OCI-LY3 (cell line): ENCODE data around the gene KATNAL2.

ENCODE experiments used
- H2AFZ ChIP-seq: fragments of 200-600, 300-600 bp; shearing (Covaris generic); 2 replicates; pipeline ENCODE4 v1.6.0; 2014; ENCODE audit warnings: antibody characterized with exemption, low read depth, low read length
- H3K27ac ChIP-seq: fragments of 200-600, 300-600 bp; sonication (generic); 2 replicates; pipeline ENCODE4 v1.5.1; 2014; ENCODE audit warnings: mild to moderate bottlenecking, low read length, moderate library complexity, mixed read lengths
- H3K27me3 ChIP-seq: fragments of 200-600, 300-600 bp; sonication (generic); 2 replicates; pipeline ENCODE4 v1.6.1; 2014; ENCODE audit warnings: low read depth, low read length, mixed read lengths
- H3K36me3 ChIP-seq: fragments of 200-600, 300-600 bp; sonication (generic); replicated peaks from 2 replicates; pipeline ENCODE3; 2014; ENCODE audit warnings: low read depth, low read length, mixed read lengths
- H3K4me1 ChIP-seq: fragments of 300-600, 200-600 bp; sonication (generic); 2 replicates; pipeline ENCODE4 v1.6.1; 2014; ENCODE audit warnings: low read length, mixed read lengths
- H3K4me2 ChIP-seq: fragments of 200-600, 300-600 bp; sonication (generic); 2 replicates; pipeline ENCODE4 v1.6.1; 2014; ENCODE audit warnings: low read length, mixed read lengths
- H3K4me3 ChIP-seq: fragments of 300-600, 200-600 bp; sonication (generic); 2 replicates; pipeline ENCODE4 v1.5.1; 2014; ENCODE audit warnings: antibody characterized with exemption, mild to moderate bottlenecking, low read length, moderate library complexity
- H3K79me2 ChIP-seq: fragments of 300-600, 200-600 bp; shearing (Covaris generic); 2 replicates; pipeline ENCODE4 v1.6.1; 2014; ENCODE audit warnings: mild to moderate bottlenecking, low read length, mixed read lengths
- H3K9ac ChIP-seq: fragments of 300-600, 200-600 bp; shearing (Covaris generic); 2 replicates; pipeline ENCODE4 v1.6.0; 2014; ENCODE audit warnings: mild to moderate bottlenecking, low read length, moderate library complexity
- H3K9me3 ChIP-seq: fragments of 200-600, 300-600 bp; shearing (Covaris generic); 2 replicates; pipeline ENCODE4 v1.6.1; 2014; ENCODE audit warnings: low read length, mixed read lengths; ENCODE audit not compliant: insufficient read depth
- H4K20me1 ChIP-seq: fragments of 200-600, 300-600 bp; sonication (generic); 2 replicates; pipeline ENCODE4 v1.6.1; 2016; ENCODE audit warnings: low read length, mixed read lengths; ENCODE audit not compliant: insufficient read depth
- CTCF ChIP-seq: fragments of 200-600, 300-600 bp; sonication (generic); IDR thresholded peaks from 2 replicates; pipeline ENCODE4 v1.5.1; 2014; ENCODE audit warnings: antibody characterized with exemption, low read length, low read depth
- EZH2phosphoT487 ChIP-seq: fragments of 200-600 bp; shearing (Covaris generic); IDR thresholded peaks from 2 replicates; pipeline ENCODE4 v1.6.1; 2018; ENCODE audit warnings: antibody characterized with exemption, mixed run types, low read depth

Gene KATNAL2

GRCh38 chr18:46909497-46909896, 7.9 kb upstream of the KATNAL2 start:
- Histone ChIP-seq H4K20me1 (peaks cover 83% of the 10 kb centered on the region), H3K9me3 (no peaks in the 10 kb centered on the region), H3K79me2 (peaks cover 99% of the 10 kb centered on the region), H3K27me3 (no peaks in the 10 kb centered on the region), H3K27ac (no peak overlapping the region), H3K9ac (no peak overlapping the region), H3K4me1 (peaks cover 7% of the 10 kb centered on the region), H3K4me2 (no peak overlapping the region), H2AFZ (no peak overlapping the region), H3K4me3 (no peak overlapping the region), H3K36me3 (peaks cover 22% of the 10 kb centered on the region)
- TF ChIP-seq EZH2phosphoT487 (no peak), CTCF (no peak)

DNA sequence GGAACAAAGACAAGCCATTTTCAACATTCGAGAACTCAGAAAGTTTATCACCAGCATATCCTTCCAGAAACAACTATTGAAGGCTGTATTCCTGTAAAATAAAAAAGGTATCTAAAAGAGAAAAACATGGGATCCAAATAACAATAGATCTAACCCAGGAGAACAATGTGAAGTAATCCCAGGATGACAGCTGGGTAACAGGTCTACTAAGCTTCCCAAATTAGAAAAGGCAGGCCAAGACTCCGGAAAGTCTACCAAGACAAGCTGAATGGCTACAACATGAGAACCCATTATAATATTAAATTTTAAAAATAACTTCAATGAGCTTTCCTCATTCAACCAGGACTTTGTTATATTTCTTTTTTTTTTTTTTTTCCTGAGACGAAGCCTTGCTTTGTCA, 6.5 kb upstream of the KATNAL2 start:
- Histone ChIP-seq H3K36me3 (peaks cover 31% of the 10 kb centered on the region), H3K4me3 (no peak overlapping the region), H3K9me3 (no peaks in the 10 kb centered on the region), H3K4me1 (peaks cover 21% of the 10 kb centered on the region), H2AFZ (no peak overlapping the region), H3K4me2 (no peak overlapping the region), H3K9ac (no peak overlapping the region), H3K27me3 (no peaks in the 10 kb centered on the region), H4K20me1 (peaks cover 87% of the 10 kb centered on the region), H3K27ac (no peak overlapping the region), H3K79me2 (peaks cover 99% of the 10 kb centered on the region)
- no peak for TF ChIP-seq EZH2phosphoT487
- no peak for TF ChIP-seq CTCF

DNA sequence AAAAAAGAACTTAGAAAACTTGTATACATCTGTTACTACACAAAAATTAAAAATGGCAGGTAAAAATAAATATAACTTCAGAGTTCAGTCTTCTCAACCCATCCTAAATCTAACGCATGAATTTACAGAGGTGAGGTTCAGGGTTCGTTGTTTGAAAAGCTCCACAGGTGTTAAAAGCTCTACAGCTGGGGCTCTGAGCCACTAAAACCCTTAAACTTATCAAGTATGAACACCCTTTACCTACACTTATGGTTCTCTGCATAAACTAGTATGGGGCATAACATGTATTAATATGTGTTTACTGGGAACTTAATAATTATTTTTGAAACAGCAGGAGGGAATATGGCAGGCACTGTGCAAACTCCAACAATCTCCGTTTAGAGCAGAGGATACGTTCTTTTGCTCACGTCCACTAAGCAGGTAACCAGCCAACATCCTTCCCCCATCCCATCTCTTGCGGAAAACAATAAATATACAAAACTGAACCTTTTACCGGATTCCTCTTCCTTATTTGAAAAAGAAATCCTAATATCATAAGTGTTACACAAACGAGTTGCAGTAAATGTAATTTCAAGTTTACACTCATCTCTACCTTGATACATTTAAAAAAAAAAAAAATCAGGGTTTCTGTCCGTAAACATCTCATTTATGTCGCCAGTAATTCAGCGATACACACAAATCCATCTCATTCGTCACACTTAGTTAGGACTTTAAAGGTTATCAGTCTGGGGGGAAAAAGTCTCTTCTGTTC, 1.4 kb upstream of the KATNAL2 start:
- H3K36me3 ChIP-seq: peaks cover 13% of the 10 kb centered on the region
- peak overlapping the region; percentile 73 for H3K4me2 ChIP-seq
- peaks cover 30% of the 10 kb centered on the region for H3K4me1 ChIP-seq
- H3K27ac ChIP-seq: peak overlapping the region; percentile 56
- TF ChIP-seq CTCF (no peak), EZH2phosphoT487 (no peak)
- H3K9ac ChIP-seq: peak overlapping the region; percentile 84
- peaks cover 73% of the 10 kb centered on the region for H3K79me2 ChIP-seq
- H3K9me3 ChIP-seq: no peaks in the 10 kb centered on the region
- no peak overlapping the region for H2AFZ ChIP-seq
- no peaks in the 10 kb centered on the region for H3K27me3 ChIP-seq
- peaks cover 46% of the 10 kb centered on the region for H4K20me1 ChIP-seq
- H3K4me3 ChIP-seq: peak overlapping the region; percentile 81

- peak overlapping the region; percentile 84 for H3K9ac ChIP-seq
- peaks cover 66% of the 10 kb centered on the region for H3K79me2 ChIP-seq
- no peaks in the 10 kb centered on the region for H3K27me3 ChIP-seq
- no peaks in the 10 kb centered on the region for H3K9me3 ChIP-seq
- H3K4me1 ChIP-seq: peaks cover 30% of the 10 kb centered on the region
- peak overlapping the region; percentile 7; the same call in 1 of the 2 replicates for H2AFZ ChIP-seq
- peaks cover 13% of the 10 kb centered on the region for H3K36me3 ChIP-seq
- TF ChIP-seq CTCF: no peak
- TF ChIP-seq EZH2phosphoT487: no peak
- peak overlapping the region; percentile 81 for H3K4me3 ChIP-seq
- H3K4me2 ChIP-seq: peak overlapping the region; percentile 73
- H3K27ac ChIP-seq: peak overlapping the region; percentile 56
- H4K20me1 ChIP-seq: peaks cover 43% of the 10 kb centered on the region
Measured at GRCh38 chr18:46916551-46917107, 773 bp upstream of the KATNAL2 start.
